ENCODE results near the gene TUBB4B.

DNA sequence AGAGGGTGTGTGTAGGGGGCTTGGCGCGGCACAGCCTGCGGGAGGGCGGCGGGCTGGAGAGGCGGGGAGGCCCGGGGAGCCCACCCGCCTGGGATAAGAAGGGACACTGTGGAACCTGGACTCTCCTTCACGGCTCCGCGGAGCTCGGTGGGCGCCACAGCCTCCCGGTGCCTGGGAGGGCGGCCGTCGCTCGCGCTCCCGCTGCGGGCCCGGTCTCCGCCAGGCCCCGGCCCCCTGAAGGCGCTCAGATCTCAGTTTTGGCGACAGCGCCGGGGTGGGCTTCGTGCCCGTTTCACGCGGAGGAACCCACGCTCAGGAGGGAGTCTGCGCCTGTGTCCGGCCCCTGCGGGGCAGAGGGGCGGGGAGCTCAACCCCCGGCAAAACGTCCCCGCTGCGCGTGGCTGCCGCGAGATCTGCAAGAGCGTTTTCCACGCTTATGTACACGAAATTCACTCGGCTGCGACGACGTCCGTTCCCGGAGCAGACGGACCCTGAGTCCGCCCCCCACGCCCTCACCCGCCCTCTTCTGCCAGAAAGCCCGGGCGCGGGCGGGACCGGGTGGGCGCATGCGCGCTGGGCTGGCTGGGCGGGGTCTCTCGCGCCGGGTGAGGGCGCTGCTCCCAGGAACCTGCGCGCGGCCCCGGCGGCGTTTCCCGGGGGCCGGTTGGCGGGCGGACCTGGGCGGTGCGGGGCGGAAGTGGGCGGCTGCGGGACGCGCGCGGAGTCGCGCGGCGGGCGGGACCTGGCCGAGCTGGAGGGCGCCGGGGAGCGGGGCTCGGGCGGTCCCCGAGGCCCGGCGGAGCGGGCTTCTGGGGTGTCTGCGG lies 13.7 kb downstream of the TUBB4B start, which contains the start of gene NELFB:
- TF ChIP-seq POLR2AphosphoS5 (IDR thresholded peaks at IDR 0.05; ENCODE audit: insufficient read depth in 1 of 2, low read depth in 1 of 2) (peak in 1 of 2 donors; percentile 82), POLR2A (IDR thresholded peaks at IDR 0.05) (peak in 1 of 2 donors; percentile 36)
- TF ChIP-seq, protein P1, sequence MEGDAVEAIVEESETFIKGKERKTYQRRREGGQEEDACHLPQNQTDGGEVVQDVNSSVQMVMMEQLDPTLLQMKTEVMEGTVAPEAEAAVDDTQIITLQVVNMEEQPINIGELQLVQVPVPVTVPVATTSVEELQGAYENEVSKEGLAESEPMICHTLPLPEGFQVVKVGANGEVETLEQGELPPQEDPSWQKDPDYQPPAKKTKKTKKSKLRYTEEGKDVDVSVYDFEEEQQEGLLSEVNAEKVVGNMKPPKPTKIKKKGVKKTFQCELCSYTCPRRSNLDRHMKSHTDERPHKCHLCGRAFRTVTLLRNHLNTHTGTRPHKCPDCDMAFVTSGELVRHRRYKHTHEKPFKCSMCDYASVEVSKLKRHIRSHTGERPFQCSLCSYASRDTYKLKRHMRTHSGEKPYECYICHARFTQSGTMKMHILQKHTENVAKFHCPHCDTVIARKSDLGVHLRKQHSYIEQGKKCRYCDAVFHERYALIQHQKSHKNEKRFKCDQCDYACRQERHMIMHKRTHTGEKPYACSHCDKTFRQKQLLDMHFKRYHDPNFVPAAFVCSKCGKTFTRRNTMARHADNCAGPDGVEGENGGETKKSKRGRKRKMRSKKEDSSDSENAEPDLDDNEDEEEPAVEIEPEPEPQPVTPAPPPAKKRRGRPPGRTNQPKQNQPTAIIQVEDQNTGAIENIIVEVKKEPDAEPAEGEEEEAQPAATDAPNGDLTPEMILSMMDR (IDR thresholded peaks at IDR 0.05) = no peak

Measured in vagina (tissue), 2 donors.